ENCODE measurements around the gene MCC.

The MCC gene

GRCh38 chr5:113109344-113109743 is 378.9 kb downstream of the MCC start:
- DNase-seq (ENCODE audit: low read depth in 2 of 2) = no peak
- TF ChIP-seq CTCF (IDR thresholded peaks at IDR 0.05; ENCODE audit: low read depth, low read length) = no peak
- H3K4me3 ChIP-seq (replicated peaks in 1 of 2; ENCODE audit: low read depth in 2 of 2, low read length in 2 of 2) = no peak overlapping the region

- no peak overlapping the region for H3K4me3 ChIP-seq (replicated peaks in 1 of 2; ENCODE audit: low read depth in 2 of 2, low read length in 2 of 2)
- no peak for DNase-seq (ENCODE audit: low read depth in 2 of 2)
- TF ChIP-seq CTCF (IDR thresholded peaks at IDR 0.05; ENCODE audit: low read depth, low read length) = no peak
Measured at GRCh38 chr5:113108485-113108884, 379.8 kb downstream of the MCC start.

GRCh38 chr5:113106821-113107220 is 381.4 kb downstream of the MCC start:
- DNase-seq (ENCODE audit: low read depth in 2 of 2) = no peak
- H3K4me3 ChIP-seq (replicated peaks in 1 of 2; ENCODE audit: low read depth in 2 of 2, low read length in 2 of 2) = no peak overlapping the region
- TF ChIP-seq CTCF (IDR thresholded peaks at IDR 0.05; ENCODE audit: low read depth, low read length) = no peak

GRCh38 chr5:113105693-113106280 is 382.5 kb downstream of the MCC start:
- TF ChIP-seq CTCF (IDR thresholded peaks at IDR 0.05; ENCODE audit: low read depth, low read length) = no peak
- no peak for DNase-seq (ENCODE audit: low read depth in 2 of 2)
- H3K4me3 ChIP-seq (replicated peaks in 1 of 2; ENCODE audit: low read depth in 2 of 2, low read length in 2 of 2) = no peak overlapping the region

- TF ChIP-seq CTCF (IDR thresholded peaks at IDR 0.05; ENCODE audit: low read depth, low read length) = no peak
- DNase-seq (ENCODE audit: low read depth in 2 of 2) = no peak
- no peak overlapping the region for H3K4me3 ChIP-seq (replicated peaks in 1 of 2; ENCODE audit: low read depth in 2 of 2, low read length in 2 of 2)
Measured at GRCh38 chr5:113103330-113103729, 384.9 kb downstream of the MCC start.

DNA sequence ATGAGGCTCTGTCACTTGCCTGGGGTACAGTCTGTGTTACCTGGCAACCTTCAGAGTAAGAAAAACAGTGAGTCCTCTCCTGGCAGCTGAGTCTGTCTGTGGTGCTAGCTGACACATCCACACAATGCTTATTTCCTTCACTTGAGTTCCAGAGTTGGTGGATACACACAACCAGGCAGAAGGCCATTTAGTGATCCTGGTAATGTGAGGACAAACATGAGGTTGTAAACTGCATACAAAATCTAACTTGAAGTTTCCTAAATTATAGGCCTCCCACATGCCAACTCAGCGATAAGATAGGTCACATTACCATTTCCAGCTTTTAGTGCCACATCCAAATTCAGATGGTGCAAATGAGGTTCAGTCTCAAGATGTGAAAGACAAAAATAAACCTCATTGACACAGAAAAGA is 386.1 kb downstream of the MCC start:
- H3K4me3 ChIP-seq (replicated peaks in 1 of 2; ENCODE audit: low read depth in 2 of 2, low read length in 2 of 2) = no peak overlapping the region
- peak in 1 of 2 donors; percentile 34 for DNase-seq (ENCODE audit: low read depth in 2 of 2)
- TF ChIP-seq CTCF (IDR thresholded peaks at IDR 0.05; ENCODE audit: low read depth, low read length) = no peak

GRCh38 chr5:113100981-113101380 is 387.3 kb downstream of the MCC start:
- no peak for TF ChIP-seq CTCF (IDR thresholded peaks at IDR 0.05; ENCODE audit: low read depth, low read length)

More at GRCh38 chr5:113100981-113101380, 387.3 kb downstream of the MCC start:
- no peak overlapping the region for H3K4me3 ChIP-seq (replicated peaks in 1 of 2; ENCODE audit: low read depth in 2 of 2, low read length in 2 of 2)
- no peak for DNase-seq (ENCODE audit: low read depth in 2 of 2)

Data from cardiac fibroblast (primary cell).